ENCODE measurements around the gene SERAC1. TPM values are rescaled to one million over a fixed set of nuclear protein-coding genes. Genes with fewer than 3 reads are reported as not detected.

SERAC1 gene
- total and polyA plus RNA-seq, 4 donors: 2.0 to 4.4 (median 2.3) TPM

DNA sequence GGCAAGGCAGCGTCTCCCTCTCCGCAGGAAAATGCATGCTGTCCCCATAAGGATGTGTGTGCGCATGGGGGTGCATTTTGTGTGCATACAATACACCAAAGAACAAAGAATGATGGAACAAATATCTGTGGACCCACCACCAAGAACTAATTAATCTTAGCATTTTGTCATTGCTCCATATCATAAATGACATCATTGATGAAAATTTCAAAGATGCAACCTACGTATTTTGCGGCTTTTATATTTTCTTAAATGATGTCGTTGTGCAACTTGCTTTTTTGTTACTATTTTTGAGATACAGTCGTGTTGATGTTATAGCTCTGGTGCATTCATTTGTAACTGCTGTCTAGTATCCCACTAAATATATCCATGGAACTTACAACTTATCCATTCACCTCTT lies 89.7 kb downstream of the SERAC1 start:
- Histone ChIP-seq H3K4me1 (ENCODE audit: control insufficient read depth in 4 of 4, insufficient read depth in 4 of 4, low read length in 3 of 4) (no peaks in the 10 kb centered on the region), H3K27ac (ENCODE audit: low read depth in 1 of 2, low read length in 2 of 2) (no peak overlapping the region), H3K36me3 (ENCODE audit: control insufficient read depth in 4 of 4, insufficient read depth in 3 of 4, low read depth in 1 of 4, low read length in 3 of 4) (peaks cover 3 to 37% (median 10%) of the 10 kb centered on the region in 4 donors), H3K27me3 (ENCODE audit: control insufficient read depth in 4 of 4, insufficient read depth in 4 of 4, low read length in 3 of 4) (no peaks in the 10 kb centered on the region), H3K9ac (ENCODE audit: low read depth in 1 of 2, low read length in 2 of 2) (no peak overlapping the region), H3K4me3 (ENCODE audit: low read depth in 1 of 3, low read length in 3 of 3) (no peak overlapping the region), H3K9me3 (ENCODE audit: control insufficient read depth in 4 of 4, low read length in 3 of 4) (no peaks in the 10 kb centered on the region)
- 81% methylated on average over 7 of the region's 7 CpGs for WGBS
- no peak for TF ChIP-seq RAD21 (IDR thresholded peaks at IDR 0.05)
- no peak for TF ChIP-seq HNF4G (IDR thresholded peaks at IDR 0.05)
- no peak for TF ChIP-seq GABPA (IDR thresholded peaks at IDR 0.05 in 1 of 2, conservative IDR thresholded peaks at IDR 0.05 in 1 of 2)
- no peak for DNase-seq (ENCODE audit: low spot score)

DNA sequence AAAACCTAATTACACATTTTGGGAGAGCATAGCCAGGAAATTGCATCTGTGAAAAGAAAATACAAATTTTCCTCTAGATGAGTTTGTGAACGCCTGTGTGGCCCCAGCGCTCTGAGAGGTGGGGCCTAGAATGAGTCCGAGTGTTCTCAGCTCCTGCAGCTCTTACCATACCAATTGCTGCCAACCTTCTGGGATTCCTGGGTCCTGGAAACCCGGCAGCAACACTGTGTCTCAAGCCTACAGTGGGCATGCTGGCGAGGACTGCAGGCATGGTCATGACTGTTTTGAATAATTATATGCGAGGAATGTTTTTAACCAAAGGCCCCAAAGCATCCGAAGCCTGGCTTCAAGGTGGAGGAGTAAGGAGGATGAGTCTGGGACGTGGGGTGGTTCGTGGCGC lies 90.4 kb downstream of the SERAC1 start:
- H3K27me3 ChIP-seq (ENCODE audit: control insufficient read depth in 4 of 4, insufficient read depth in 4 of 4, low read length in 3 of 4): no peaks in the 10 kb centered on the region
- no peaks in the 10 kb centered on the region for H3K4me1 ChIP-seq (ENCODE audit: control insufficient read depth in 4 of 4, insufficient read depth in 4 of 4, low read length in 3 of 4)
- no peak for DNase-seq (ENCODE audit: low spot score)
- H3K36me3 ChIP-seq (ENCODE audit: control insufficient read depth in 4 of 4, insufficient read depth in 3 of 4, low read depth in 1 of 4, low read length in 3 of 4): peaks cover 3 to 33% (median 9%) of the 10 kb centered on the region in 4 donors
- H3K27ac ChIP-seq (ENCODE audit: low read depth in 1 of 2, low read length in 2 of 2): no peak overlapping the region
- no peak overlapping the region for H3K4me3 ChIP-seq (ENCODE audit: low read depth in 1 of 3, low read length in 3 of 3)
- no peaks in the 10 kb centered on the region for H3K9me3 ChIP-seq (ENCODE audit: control insufficient read depth in 4 of 4, low read length in 3 of 4)
- 97% methylated on average over 10 of the region's 10 CpGs for WGBS
- TF ChIP-seq, protein P1, sequence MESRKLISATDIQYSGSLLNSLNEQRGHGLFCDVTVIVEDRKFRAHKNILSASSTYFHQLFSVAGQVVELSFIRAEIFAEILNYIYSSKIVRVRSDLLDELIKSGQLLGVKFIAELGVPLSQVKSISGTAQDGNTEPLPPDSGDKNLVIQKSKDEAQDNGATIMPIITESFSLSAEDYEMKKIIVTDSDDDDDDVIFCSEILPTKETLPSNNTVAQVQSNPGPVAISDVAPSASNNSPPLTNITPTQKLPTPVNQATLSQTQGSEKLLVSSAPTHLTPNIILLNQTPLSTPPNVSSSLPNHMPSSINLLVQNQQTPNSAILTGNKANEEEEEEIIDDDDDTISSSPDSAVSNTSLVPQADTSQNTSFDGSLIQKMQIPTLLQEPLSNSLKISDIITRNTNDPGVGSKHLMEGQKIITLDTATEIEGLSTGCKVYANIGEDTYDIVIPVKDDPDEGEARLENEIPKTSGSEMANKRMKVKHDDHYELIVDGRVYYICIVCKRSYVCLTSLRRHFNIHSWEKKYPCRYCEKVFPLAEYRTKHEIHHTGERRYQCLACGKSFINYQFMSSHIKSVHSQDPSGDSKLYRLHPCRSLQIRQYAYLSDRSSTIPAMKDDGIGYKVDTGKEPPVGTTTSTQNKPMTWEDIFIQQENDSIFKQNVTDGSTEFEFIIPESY (IDR thresholded peaks at IDR 0.05): no peak
- TF ChIP-seq SP1 (IDR thresholded peaks at IDR 0.05): no peak
- no peak overlapping the region for H3K9ac ChIP-seq (ENCODE audit: low read depth in 1 of 2, low read length in 2 of 2)

DNA sequence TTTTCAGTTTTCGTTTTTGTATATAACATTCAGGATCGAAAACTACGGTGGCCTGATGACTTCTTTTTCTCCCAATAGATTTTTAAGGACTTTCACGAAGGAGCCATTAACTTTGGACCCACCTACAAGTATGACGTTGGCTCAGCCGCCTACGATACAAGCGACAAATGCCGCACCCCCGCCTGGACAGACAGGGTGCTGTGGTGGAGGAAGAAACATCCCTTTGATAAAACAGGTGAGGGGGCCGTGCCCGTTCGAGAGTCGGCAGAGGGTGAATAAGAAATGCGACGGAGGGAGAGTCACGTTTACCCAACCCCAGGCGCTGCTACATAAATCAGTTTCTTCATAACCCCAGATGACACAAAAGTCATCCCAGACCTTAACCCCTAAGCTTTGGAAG lies 91.5 kb downstream of the SERAC1 start:
- Histone ChIP-seq H3K36me3 (ENCODE audit: control insufficient read depth in 4 of 4, insufficient read depth in 3 of 4, low read depth in 1 of 4, low read length in 3 of 4) (peaks cover 3 to 31% (median 6%) of the 10 kb centered on the region in 4 donors), H3K4me1 (ENCODE audit: control insufficient read depth in 4 of 4, insufficient read depth in 4 of 4, low read length in 3 of 4) (no peaks in the 10 kb centered on the region), H3K27me3 (ENCODE audit: control insufficient read depth in 4 of 4, insufficient read depth in 4 of 4, low read length in 3 of 4) (no peaks in the 10 kb centered on the region), H3K9me3 (ENCODE audit: control insufficient read depth in 4 of 4, low read length in 3 of 4) (no peaks in the 10 kb centered on the region), H3K4me3 (ENCODE audit: low read depth in 1 of 3, low read length in 3 of 3) (no peak overlapping the region), H3K27ac (ENCODE audit: low read depth in 1 of 2, low read length in 2 of 2) (no peak overlapping the region), H3K9ac (ENCODE audit: low read depth in 1 of 2, low read length in 2 of 2) (no peak overlapping the region)
- WGBS: 96% methylated on average over 18 of the region's 18 CpGs
- no peak for TF ChIP-seq RXRA (IDR thresholded peaks at IDR 0.05)
- TF ChIP-seq, protein P2, sequence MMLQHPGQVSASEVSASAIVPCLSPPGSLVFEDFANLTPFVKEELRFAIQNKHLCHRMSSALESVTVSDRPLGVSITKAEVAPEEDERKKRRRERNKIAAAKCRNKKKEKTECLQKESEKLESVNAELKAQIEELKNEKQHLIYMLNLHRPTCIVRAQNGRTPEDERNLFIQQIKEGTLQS (IDR thresholded peaks at IDR 0.05): no peak
- TF ChIP-seq, protein P3, sequence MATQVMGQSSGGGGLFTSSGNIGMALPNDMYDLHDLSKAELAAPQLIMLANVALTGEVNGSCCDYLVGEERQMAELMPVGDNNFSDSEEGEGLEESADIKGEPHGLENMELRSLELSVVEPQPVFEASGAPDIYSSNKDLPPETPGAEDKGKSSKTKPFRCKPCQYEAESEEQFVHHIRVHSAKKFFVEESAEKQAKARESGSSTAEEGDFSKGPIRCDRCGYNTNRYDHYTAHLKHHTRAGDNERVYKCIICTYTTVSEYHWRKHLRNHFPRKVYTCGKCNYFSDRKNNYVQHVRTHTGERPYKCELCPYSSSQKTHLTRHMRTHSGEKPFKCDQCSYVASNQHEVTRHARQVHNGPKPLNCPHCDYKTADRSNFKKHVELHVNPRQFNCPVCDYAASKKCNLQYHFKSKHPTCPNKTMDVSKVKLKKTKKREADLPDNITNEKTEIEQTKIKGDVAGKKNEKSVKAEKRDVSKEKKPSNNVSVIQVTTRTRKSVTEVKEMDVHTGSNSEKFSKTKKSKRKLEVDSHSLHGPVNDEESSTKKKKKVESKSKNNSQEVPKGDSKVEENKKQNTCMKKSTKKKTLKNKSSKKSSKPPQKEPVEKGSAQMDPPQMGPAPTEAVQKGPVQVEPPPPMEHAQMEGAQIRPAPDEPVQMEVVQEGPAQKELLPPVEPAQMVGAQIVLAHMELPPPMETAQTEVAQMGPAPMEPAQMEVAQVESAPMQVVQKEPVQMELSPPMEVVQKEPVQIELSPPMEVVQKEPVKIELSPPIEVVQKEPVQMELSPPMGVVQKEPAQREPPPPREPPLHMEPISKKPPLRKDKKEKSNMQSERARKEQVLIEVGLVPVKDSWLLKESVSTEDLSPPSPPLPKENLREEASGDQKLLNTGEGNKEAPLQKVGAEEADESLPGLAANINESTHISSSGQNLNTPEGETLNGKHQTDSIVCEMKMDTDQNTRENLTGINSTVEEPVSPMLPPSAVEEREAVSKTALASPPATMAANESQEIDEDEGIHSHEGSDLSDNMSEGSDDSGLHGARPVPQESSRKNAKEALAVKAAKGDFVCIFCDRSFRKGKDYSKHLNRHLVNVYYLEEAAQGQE (IDR thresholded peaks at IDR 0.05): no peak
- DNase-seq (ENCODE audit: low spot score): no peak
